Glutamatergic neuron (in vitro differentiated cells): Measurements from ENCODE around the gene SFXN2. TPM values are rescaled to one million over a fixed set of nuclear protein-coding genes. Genes with fewer than 3 reads are reported as not detected.

Source experiments
- DNase-seq: peaks from one replicate; pipeline ENCODE4 v3.0.0; 2022
- H3K27ac Mint-ChIP-seq: one replicate; pipeline ENCODE4 v1.8.0; 2020; ENCODE audit warnings: mild to moderate bottlenecking, mixed read lengths, inconsistent platforms; ENCODE audit not compliant: unreplicated experiment
- H3K27me3 Mint-ChIP-seq: one replicate; pipeline ENCODE4 v1.8.0; 2020; ENCODE audit warnings: mild to moderate bottlenecking, moderate library complexity, mixed read lengths, inconsistent platforms; ENCODE audit not compliant: unreplicated experiment
- H3K36me3 Mint-ChIP-seq: one replicate; pipeline ENCODE4 v1.8.0; 2020; ENCODE audit warnings: mild to moderate bottlenecking, mixed read lengths, inconsistent platforms; ENCODE audit not compliant: unreplicated experiment
- H3K4me1 Mint-ChIP-seq: one replicate; pipeline ENCODE4 v1.8.0; 2020; ENCODE audit warnings: mild to moderate bottlenecking, low read depth, mixed read lengths, inconsistent platforms; ENCODE audit not compliant: unreplicated experiment
- H3K4me3 Mint-ChIP-seq: one replicate; pipeline ENCODE4 v1.8.0; 2020; ENCODE audit warnings: mild to moderate bottlenecking, mixed read lengths, inconsistent platforms; ENCODE audit not compliant: unreplicated experiment
- H3K9me3 Mint-ChIP-seq: one replicate; pipeline ENCODE4 v1.8.0; 2020; ENCODE audit warnings: mild to moderate bottlenecking, moderate library complexity, mixed read lengths, inconsistent platforms; ENCODE audit not compliant: unreplicated experiment
- CTCF ChIP-seq: fragments of 200-600 bp; sonication (generic); IDR thresholded peaks from one replicate; pipeline ENCODE4 v1.5.0; 2021; ENCODE audit not compliant: partially characterized antibody, unreplicated experiment
- total RNA-seq: library from RNA; stranded (reverse); fragmentation: NEBNext Ultra II Directional; extraction: Animal tissue kit (Norgen Biotek cat#: 25700); gene quantifications from one replicate; pipeline ENCODE4 v1.2.1, GENCODE V29; 2021; ENCODE audit not compliant: unreplicated experiment

The SFXN2 gene
- total RNA-seq, 1 donor from 2014 or later = 5.4 TPM

DNA sequence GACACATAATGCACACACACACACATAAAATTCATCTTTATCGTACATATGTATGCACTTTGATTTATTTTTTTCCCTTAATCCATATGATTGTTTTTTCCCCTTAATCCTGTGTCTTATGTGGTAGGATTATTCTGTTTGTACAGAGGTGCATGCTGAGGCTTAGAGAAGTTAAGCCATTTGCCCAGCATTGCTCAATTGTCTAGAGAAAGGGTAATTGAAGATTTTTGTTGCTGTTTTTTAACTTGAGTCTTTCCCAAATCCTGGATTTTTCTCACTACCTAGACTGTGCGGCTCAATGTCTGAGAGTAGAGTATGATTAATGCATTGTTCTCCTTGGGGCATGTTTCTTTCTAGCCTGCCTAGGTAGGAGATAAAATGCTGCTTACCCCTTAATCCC is 64.3 kb downstream of the SFXN2 start:
- peaks cover 6% of the 10 kb centered on the region for H3K9me3 Mint-ChIP-seq
- no peak for TF ChIP-seq CTCF
- H3K36me3 Mint-ChIP-seq = no peaks in the 10 kb centered on the region
- DNase-seq = no peak
- H3K4me3 Mint-ChIP-seq = no peak overlapping the region
- peaks cover 23% of the 10 kb centered on the region for H3K4me1 Mint-ChIP-seq
- H3K27ac Mint-ChIP-seq = no peak overlapping the region
- H3K27me3 Mint-ChIP-seq = peaks cover 11% of the 10 kb centered on the region

DNA sequence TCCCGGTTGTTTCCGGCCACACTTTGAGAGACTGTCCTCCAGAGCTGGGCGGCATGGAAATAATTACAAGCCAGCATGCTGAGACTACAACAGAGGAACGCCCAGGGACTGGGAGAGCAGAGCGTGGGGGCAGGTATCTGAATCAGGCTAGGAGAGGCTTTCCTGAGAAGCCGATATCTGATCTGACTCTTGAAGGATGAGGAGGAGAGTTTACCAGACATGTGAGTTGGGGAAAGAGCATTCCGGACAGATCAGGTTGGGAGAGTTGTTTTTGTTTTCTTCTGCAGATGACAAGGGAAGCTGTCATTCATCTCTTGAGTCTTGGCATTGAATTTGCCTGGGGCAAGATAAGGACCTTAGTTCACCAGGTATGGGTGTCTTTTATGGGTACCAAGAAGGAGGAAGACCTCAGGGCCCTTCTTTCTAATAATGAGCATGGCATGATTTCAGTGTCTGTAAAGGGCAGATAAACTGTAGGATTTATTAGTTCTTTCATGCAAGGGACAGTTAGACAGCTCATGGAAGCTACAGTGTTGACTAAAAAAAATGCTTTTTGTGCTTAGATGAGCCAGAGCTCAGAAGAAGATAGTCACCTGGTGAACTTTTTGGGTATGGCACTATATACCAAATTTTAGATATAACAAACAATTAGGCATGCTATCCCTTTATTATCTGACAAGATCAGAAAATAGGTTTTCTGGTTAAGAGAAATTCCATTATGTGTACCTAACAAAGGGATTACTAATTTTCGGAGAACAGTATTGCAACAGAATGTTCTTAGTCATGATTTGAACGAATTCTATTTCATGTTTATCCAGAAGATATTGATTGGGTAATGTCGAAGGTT is 65.5 kb downstream of the SFXN2 start:
- H3K27ac Mint-ChIP-seq = no peak overlapping the region

GRCh38 chr10:102780527-102780808 is 66.0 kb downstream of the SFXN2 start:
- H3K9me3 Mint-ChIP-seq = peaks cover 3% of the 10 kb centered on the region
- no peak overlapping the region for H3K27ac Mint-ChIP-seq
- H3K27me3 Mint-ChIP-seq = peaks cover 11% of the 10 kb centered on the region
- H3K4me1 Mint-ChIP-seq = peaks cover 18% of the 10 kb centered on the region
- no peak for TF ChIP-seq CTCF
- H3K36me3 Mint-ChIP-seq = no peaks in the 10 kb centered on the region
- DNase-seq = no peak
- H3K4me3 Mint-ChIP-seq = no peak overlapping the region

More for the DNA sequence above, 65.5 kb downstream of the SFXN2 start:
- Mint-ChIP-seq H3K9me3 (peaks cover 3% of the 10 kb centered on the region), H3K4me1 (peaks cover 20% of the 10 kb centered on the region), H3K36me3 (no peaks in the 10 kb centered on the region), H3K4me3 (no peak overlapping the region), H3K27me3 (peaks cover 11% of the 10 kb centered on the region)
- no peak for DNase-seq
- TF ChIP-seq CTCF = no peak

DNA sequence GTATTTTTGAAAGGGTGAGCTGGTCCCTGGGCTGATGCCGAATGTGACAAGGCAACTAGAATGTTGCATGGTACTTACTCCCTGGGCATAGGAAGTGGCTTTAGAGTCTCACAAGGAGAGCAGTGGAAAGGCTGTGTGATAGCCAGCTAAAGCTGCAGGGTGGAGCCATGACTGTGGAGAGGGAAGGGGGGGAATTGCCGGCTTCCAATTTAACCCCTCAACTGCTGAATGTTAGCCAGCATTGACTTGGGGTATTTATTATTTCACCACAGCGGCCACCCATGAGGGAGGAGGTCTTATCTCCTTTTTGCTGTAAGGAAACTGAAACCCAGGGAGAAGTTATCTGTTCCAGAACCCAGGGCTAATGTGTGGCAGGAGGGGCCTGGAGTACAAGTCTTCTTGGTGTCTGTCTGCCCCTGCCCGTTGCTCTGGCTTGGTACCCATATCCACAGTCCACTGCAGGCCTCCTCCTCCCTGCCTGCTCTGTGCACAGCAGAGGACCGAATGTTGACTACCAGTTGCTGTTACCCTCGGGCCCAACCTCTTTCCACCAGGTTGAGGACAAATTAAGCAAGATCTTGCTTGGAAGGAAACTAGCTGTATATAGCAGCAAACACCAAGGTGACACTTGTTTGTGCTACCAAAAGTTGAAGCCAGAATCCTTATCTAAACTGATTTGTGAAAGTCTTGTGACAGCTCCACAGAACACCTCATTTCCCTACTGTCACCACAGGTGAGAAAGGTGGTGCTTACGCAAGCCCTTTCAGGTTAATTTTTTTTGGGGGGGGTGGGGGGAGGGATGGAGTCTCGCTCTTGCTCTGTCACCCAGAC is 66.9 kb downstream of the SFXN2 start:
- Mint-ChIP-seq H3K27me3 (peaks cover 11% of the 10 kb centered on the region), H3K4me1 (peaks cover 12% of the 10 kb centered on the region), H3K4me3 (no peak overlapping the region), H3K27ac (no peak overlapping the region), H3K36me3 (no peaks in the 10 kb centered on the region), H3K9me3 (peaks cover 3% of the 10 kb centered on the region)
- DNase-seq = no peak
- no peak for TF ChIP-seq CTCF

GRCh38 chr10:102781921-102782557 is 67.6 kb downstream of the SFXN2 start:
- no peak overlapping the region for H3K27ac Mint-ChIP-seq
- no peak overlapping the region for H3K4me3 Mint-ChIP-seq
- no peak for DNase-seq
- peaks cover 6% of the 10 kb centered on the region for H3K4me1 Mint-ChIP-seq
- H3K9me3 Mint-ChIP-seq = peaks cover 3% of the 10 kb centered on the region
- H3K27me3 Mint-ChIP-seq = peaks cover 11% of the 10 kb centered on the region
- TF ChIP-seq CTCF = no peak
- H3K36me3 Mint-ChIP-seq = no peaks in the 10 kb centered on the region
